ENCODE data around the gene ABCA12. TPM values are rescaled to one million over a fixed set of nuclear protein-coding genes. Genes with fewer than 3 reads are reported as not detected.

The ABCA12 gene
- polyA plus RNA-seq, 1 donor: 0.06 TPM

DNA sequence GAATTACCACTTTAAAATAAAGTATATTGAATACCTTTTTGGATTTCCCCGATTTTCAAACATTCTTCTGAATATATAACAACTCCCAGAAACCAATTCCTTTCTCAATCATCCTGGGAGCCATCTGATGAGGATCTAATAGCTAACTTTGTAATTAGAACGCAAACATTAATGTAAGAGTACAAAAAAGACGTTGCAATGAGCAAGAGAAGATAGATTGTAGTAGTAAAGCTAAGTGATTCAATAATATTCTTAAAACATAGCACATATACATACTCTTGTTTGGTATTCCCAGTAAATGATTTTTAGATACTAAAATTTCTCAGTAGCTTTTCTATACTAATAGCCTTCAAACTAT, 1.1 kb downstream of the ABCA12 start:
- DNase-seq: no peak
- 90% methylated on average over 2 of the region's 3 CpGs for WGBS (ENCODE audit: insufficient coverage, low lambda C conversion rate)
- no peaks in the 10 kb centered on the region for H3K36me3 ChIP-seq (ENCODE audit: control insufficient read depth, insufficient read depth, low read length)
- H3K4me3 ChIP-seq (ENCODE audit: low read length): no peak overlapping the region
- no peaks in the 10 kb centered on the region for H3K27me3 ChIP-seq (ENCODE audit: control insufficient read depth, insufficient read depth, low read length)
- no peaks in the 10 kb centered on the region for H3K9me3 ChIP-seq (ENCODE audit: control insufficient read depth, low read depth, low read length)
- no peak overlapping the region for H3K27ac ChIP-seq (ENCODE audit: low read length)
- no peaks in the 10 kb centered on the region for H3K4me1 ChIP-seq (ENCODE audit: control insufficient read depth, insufficient read depth, low read length)

DNA sequence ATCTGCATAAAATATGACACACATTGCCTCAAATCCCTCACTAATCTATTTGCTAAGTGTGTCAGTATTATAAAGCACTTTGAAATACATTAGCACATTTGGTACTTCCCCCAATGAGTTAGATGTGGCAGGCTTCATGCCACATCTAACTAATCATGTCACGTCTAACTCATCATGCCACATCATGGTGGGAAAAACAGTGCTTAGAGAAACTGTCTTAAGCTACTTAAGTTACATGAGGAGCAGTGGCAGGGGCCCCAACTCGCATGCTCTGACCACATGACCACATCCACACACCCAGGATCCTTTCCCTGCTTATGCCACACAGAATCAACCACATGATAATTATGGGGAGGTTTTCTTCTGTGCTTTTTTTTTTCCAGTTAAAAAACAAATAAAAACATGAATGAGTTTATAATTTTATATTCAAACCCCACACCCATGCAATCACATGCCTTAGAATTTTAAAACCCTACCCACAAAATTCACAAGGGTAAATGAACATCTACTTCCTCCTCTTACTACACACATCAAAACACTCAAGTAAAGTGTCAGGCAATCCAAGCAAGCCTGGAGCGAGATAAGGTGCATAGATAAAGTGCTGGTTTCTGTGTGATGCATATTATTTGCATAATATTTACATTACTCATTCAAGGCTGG, 1.6 kb downstream of the ABCA12 start:
- no peaks in the 10 kb centered on the region for H3K27me3 ChIP-seq (ENCODE audit: control insufficient read depth, insufficient read depth, low read length)
- H3K4me1 ChIP-seq (ENCODE audit: control insufficient read depth, insufficient read depth, low read length): no peaks in the 10 kb centered on the region
- no peaks in the 10 kb centered on the region for H3K36me3 ChIP-seq (ENCODE audit: control insufficient read depth, insufficient read depth, low read length)
- H3K9me3 ChIP-seq (ENCODE audit: control insufficient read depth, low read depth, low read length): no peaks in the 10 kb centered on the region
- H3K4me3 ChIP-seq (ENCODE audit: low read length): no peak overlapping the region
- WGBS (ENCODE audit: insufficient coverage, low lambda C conversion rate): no CpG with 5 or more reads among the region's 3 CpGs
- no peak overlapping the region for H3K27ac ChIP-seq (ENCODE audit: low read length)
- DNase-seq: no peak

DNA sequence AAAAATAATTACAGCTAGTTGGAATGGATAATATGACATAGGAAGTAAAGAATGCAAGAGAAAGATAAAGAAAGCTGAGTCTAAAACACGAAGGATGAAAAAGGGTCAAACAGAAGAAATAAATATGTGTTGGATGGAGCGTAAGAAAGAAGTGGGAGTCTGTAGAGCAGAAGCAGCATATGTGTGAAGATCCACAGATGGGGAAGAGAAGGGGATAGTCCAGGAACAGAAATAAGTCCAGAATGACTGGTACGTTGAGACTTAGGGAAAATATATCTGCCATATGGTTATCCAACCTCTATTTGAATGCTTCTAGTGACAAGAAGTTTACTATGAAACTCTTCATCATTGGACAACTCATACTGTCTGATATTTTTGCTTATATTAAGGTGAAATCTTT, 18.0 kb downstream of the ABCA12 start:
- WGBS (ENCODE audit: insufficient coverage, low lambda C conversion rate): 72% methylated on average over 2 of the region's 3 CpGs
- H3K27ac ChIP-seq (ENCODE audit: low read length): no peak overlapping the region

DNA sequence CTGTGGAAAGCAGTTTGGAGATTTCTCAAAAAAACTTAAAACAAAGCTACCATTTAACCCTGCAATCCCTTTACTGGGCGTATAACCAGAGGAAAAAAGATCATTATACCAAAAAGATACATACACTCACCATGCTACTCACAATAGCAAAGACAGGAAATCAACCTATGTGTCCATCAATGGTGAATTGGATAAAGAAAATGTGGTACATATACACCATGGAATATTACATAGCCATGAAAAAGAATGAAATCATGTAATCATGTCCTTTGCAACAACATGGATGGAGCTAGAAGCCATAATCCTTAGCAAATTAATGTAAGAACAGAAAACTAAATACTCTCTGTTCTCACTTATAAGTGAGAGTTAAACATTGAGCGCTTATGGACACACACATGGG, 18.6 kb downstream of the ABCA12 start:
- no peaks in the 10 kb centered on the region for H3K27me3 ChIP-seq (ENCODE audit: control insufficient read depth, insufficient read depth, low read length)
- WGBS (ENCODE audit: insufficient coverage, low lambda C conversion rate): 80% methylated on average over 1 of the region's 2 CpGs
- H3K27ac ChIP-seq (ENCODE audit: low read length): no peak overlapping the region

More for the DNA sequence above, 18.0 kb downstream of the ABCA12 start:
- no peaks in the 10 kb centered on the region for H3K36me3 ChIP-seq (ENCODE audit: control insufficient read depth, insufficient read depth, low read length)
- no peaks in the 10 kb centered on the region for H3K27me3 ChIP-seq (ENCODE audit: control insufficient read depth, insufficient read depth, low read length)
- no peak for DNase-seq
- H3K9me3 ChIP-seq (ENCODE audit: control insufficient read depth, low read depth, low read length): no peaks in the 10 kb centered on the region
- no peak overlapping the region for H3K4me3 ChIP-seq (ENCODE audit: low read length)
- no peaks in the 10 kb centered on the region for H3K4me1 ChIP-seq (ENCODE audit: control insufficient read depth, insufficient read depth, low read length)

DNA sequence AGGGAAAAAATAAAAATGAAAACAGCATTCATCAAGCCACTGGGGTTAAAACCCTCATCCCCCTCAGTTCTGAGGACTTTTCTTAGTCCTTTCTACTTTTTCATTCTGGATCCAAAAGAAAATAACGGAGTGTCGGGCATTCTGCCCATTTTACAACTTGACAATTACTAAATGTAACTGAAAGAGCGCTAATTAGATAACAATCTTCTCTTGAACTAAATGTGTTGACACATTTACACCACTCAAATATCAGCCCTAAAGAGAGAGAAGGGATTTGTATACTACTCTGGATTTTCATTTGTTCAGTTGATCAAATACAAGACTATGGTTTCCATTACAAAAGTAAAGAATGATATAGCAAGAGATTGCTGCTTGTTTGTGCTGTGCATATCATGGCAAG, 27.5 kb downstream of the ABCA12 start:
- H3K27ac ChIP-seq (ENCODE audit: low read length): no peak overlapping the region
- H3K9me3 ChIP-seq (ENCODE audit: control insufficient read depth, low read depth, low read length): no peaks in the 10 kb centered on the region
- DNase-seq: no peak
- no peaks in the 10 kb centered on the region for H3K27me3 ChIP-seq (ENCODE audit: control insufficient read depth, insufficient read depth, low read length)
- no peaks in the 10 kb centered on the region for H3K4me1 ChIP-seq (ENCODE audit: control insufficient read depth, insufficient read depth, low read length)
- no peaks in the 10 kb centered on the region for H3K36me3 ChIP-seq (ENCODE audit: control insufficient read depth, insufficient read depth, low read length)
- WGBS (ENCODE audit: insufficient coverage, low lambda C conversion rate): no CpG with 5 or more reads among the region's 3 CpGs
- no peak overlapping the region for H3K4me3 ChIP-seq (ENCODE audit: low read length)

More for the DNA sequence above, 18.6 kb downstream of the ABCA12 start:
- no peaks in the 10 kb centered on the region for H3K9me3 ChIP-seq (ENCODE audit: control insufficient read depth, low read depth, low read length)
- no peaks in the 10 kb centered on the region for H3K4me1 ChIP-seq (ENCODE audit: control insufficient read depth, insufficient read depth, low read length)
- DNase-seq: no peak
- no peaks in the 10 kb centered on the region for H3K36me3 ChIP-seq (ENCODE audit: control insufficient read depth, insufficient read depth, low read length)
- no peak overlapping the region for H3K4me3 ChIP-seq (ENCODE audit: low read length)

DNA sequence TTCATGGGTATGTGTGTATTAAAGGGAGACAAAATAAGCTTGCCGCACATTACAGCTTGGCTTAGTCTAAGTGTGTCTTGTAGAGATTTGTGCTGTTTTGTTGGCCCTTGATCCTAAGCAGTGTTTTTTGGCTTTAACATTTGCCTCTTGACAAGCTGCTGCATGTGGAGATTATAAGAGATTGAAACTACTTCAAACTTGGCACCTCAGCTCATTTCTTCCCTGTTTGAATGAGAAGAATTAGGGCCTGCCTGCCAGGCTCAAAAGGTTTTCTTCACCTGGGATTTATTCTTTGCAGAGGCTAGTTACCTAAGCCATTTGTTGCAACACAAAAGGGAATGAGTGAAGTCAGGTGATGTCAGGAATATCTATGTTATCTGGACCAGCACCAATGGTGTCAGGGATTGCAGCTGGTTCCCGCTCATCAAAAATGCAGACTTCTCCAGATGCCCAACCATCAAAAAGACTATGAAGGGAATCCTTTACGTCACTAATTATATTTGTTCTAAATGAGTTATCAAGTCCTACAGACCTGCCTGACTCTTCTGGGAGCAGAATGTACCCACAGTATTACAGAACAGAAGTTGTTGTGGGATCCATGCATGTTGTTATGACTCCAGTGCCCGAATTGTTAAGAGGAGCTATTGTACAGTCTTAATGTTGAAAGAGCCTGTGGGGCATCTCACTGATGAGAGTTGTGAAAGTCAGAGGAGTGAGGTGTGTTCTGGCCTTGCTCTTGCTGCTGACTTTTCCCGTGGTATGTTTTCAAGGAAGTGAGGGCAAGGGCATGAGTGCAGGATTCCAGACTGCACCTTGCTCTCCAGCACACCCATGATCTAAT, 31.0 kb downstream of the ABCA12 start:
- Histone ChIP-seq H3K4me1 (ENCODE audit: control insufficient read depth, insufficient read depth, low read length) (no peaks in the 10 kb centered on the region), H3K4me3 (ENCODE audit: low read length) (no peak overlapping the region), H3K27me3 (ENCODE audit: control insufficient read depth, insufficient read depth, low read length) (no peaks in the 10 kb centered on the region), H3K27ac (ENCODE audit: low read length) (no peak overlapping the region), H3K36me3 (ENCODE audit: control insufficient read depth, insufficient read depth, low read length) (no peaks in the 10 kb centered on the region), H3K9me3 (ENCODE audit: control insufficient read depth, low read depth, low read length) (no peaks in the 10 kb centered on the region)
- no peak for DNase-seq
- WGBS (ENCODE audit: insufficient coverage, low lambda C conversion rate): no CpG with 5 or more reads among the region's 5 CpGs

DNA sequence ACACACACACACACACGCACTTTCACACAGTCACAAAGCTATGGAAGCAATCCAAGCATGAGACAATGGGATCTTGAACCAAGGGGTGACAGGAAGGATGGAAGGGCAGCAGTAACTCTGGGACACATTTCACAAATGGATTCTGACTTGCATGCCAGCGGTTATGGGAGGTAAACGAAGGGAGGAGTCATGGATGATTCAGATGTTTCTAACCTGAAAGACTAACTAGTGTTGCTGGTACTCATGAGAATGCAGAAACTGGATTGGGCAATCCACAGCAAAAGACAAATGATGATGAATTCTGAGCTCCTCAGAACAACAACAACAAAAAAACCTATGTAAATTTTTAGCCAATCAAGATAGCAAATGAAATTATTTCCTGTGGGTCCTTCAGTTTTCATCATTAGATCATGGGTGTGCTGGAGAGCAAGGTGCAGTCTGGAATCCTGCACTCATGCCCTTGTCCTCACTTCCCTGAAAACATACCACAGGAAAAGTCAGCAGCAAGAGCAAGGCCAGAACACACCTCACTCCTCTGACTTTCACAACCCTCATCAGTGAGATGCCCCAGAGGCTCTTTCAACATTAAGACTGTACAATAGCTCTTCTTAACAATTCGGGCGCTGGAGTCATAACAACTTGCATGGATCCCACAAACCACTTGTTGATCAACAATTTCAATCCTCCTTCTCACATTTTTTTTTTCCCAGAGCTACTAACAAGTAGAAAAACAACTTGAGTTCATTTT, 32.6 kb downstream of the ABCA12 start:
- H3K36me3 ChIP-seq (ENCODE audit: control insufficient read depth, insufficient read depth, low read length): no peaks in the 10 kb centered on the region
- no peak overlapping the region for H3K27ac ChIP-seq (ENCODE audit: low read length)
- H3K4me1 ChIP-seq (ENCODE audit: control insufficient read depth, insufficient read depth, low read length): no peaks in the 10 kb centered on the region
- WGBS (ENCODE audit: insufficient coverage, low lambda C conversion rate): no CpG with 5 or more reads among the region's 5 CpGs
- no peaks in the 10 kb centered on the region for H3K9me3 ChIP-seq (ENCODE audit: control insufficient read depth, low read depth, low read length)
- H3K4me3 ChIP-seq (ENCODE audit: low read length): no peak overlapping the region
- no peak for DNase-seq
- H3K27me3 ChIP-seq (ENCODE audit: control insufficient read depth, insufficient read depth, low read length): no peaks in the 10 kb centered on the region

DNA sequence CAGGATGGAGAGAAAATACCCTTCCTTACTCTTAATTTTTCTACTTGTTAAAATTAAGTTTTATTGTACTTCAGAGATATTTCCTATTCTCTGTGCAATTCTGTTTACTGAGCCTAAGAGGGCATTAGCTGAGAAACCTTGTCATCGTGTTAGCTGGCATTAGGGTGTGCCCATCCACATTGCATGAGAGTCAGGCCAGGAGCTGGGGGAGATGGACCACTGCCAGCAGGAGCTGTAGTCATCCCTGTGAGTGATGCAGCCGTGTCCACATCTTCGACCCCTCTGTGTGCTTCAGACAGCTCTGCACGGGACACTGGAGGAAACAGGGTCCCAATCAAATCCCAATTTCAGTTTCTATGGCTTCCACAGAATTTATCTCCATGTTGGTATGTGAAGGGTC, 34.2 kb downstream of the ABCA12 start:
- DNase-seq: no peak
- H3K27ac ChIP-seq (ENCODE audit: low read length): no peak overlapping the region
- no peaks in the 10 kb centered on the region for H3K4me1 ChIP-seq (ENCODE audit: control insufficient read depth, insufficient read depth, low read length)
- H3K9me3 ChIP-seq (ENCODE audit: control insufficient read depth, low read depth, low read length): no peaks in the 10 kb centered on the region
- no peak overlapping the region for H3K4me3 ChIP-seq (ENCODE audit: low read length)
- WGBS (ENCODE audit: insufficient coverage, low lambda C conversion rate): no CpG with 5 or more reads among the region's 4 CpGs
- H3K27me3 ChIP-seq (ENCODE audit: control insufficient read depth, insufficient read depth, low read length): no peaks in the 10 kb centered on the region
- H3K36me3 ChIP-seq (ENCODE audit: control insufficient read depth, insufficient read depth, low read length): no peaks in the 10 kb centered on the region

DNA sequence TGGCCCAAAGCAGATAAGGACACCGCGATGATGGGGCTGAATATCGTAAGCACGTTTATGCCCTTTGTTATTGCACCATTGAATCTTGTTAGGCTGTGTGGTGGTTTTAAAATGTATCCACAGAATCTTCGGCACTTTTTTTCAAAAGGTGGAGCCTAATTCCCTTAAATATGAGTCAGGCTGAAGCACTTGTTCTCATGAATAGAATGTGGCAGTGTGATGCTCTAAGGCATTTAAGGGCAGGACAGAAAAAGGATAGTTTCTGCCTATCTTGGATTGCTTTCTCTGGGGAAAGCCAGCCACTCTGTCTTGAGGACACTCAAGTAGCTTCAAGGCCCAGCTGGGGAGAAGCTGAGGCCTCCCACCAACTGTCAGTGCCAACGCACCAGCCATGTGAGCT, 39.6 kb downstream of the ABCA12 start:
- Histone ChIP-seq H3K9me3 (ENCODE audit: control insufficient read depth, low read depth, low read length) (no peaks in the 10 kb centered on the region), H3K27me3 (ENCODE audit: control insufficient read depth, insufficient read depth, low read length) (no peaks in the 10 kb centered on the region), H3K36me3 (ENCODE audit: control insufficient read depth, insufficient read depth, low read length) (no peaks in the 10 kb centered on the region), H3K4me3 (ENCODE audit: low read length) (no peak overlapping the region), H3K27ac (ENCODE audit: low read length) (no peak overlapping the region), H3K4me1 (ENCODE audit: control insufficient read depth, insufficient read depth, low read length) (no peaks in the 10 kb centered on the region)
- DNase-seq: no peak
- WGBS (ENCODE audit: insufficient coverage, low lambda C conversion rate): no CpG with 5 or more reads among the region's 6 CpGs

DNA sequence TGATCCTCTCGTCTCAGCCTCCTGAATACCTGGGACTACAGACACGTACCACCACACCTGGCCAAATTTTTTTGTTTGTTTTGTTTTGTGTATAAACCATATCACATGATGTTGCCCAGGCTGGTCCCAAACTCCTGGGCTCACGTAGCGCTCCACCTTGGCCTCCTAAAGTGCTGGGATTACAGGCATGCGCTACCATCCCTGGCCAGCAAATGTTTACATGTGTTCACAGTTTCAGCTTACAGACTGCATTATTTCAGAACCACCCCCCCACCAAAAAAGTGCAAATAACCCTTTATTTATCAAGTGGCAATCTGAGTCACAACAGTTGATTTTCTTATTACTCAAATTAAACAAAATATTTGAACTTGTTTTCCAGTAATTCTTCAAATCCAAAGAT, 54.3 kb downstream of the ABCA12 start:
- Histone ChIP-seq H3K4me3 (ENCODE audit: low read length) (no peak overlapping the region), H3K9me3 (ENCODE audit: control insufficient read depth, low read depth, low read length) (no peaks in the 10 kb centered on the region), H3K36me3 (ENCODE audit: control insufficient read depth, insufficient read depth, low read length) (no peaks in the 10 kb centered on the region), H3K27ac (ENCODE audit: low read length) (no peak overlapping the region), H3K4me1 (ENCODE audit: control insufficient read depth, insufficient read depth, low read length) (no peaks in the 10 kb centered on the region), H3K27me3 (ENCODE audit: control insufficient read depth, insufficient read depth, low read length) (no peaks in the 10 kb centered on the region)
- DNase-seq: no peak
- WGBS (ENCODE audit: insufficient coverage, low lambda C conversion rate): no CpG with 5 or more reads among the region's 5 CpGs
